DLD1 (cell line): ENCODE results near the gene PNMA6E.

Experiments used
- in situ Hi-C: cut with HindIII; loops from 2 replicates; pipeline ENCODE4 v1.10.0; 2017; ENCODE audit warnings: low sequenced_read_pairs

Gene PNMA6E

DNA sequence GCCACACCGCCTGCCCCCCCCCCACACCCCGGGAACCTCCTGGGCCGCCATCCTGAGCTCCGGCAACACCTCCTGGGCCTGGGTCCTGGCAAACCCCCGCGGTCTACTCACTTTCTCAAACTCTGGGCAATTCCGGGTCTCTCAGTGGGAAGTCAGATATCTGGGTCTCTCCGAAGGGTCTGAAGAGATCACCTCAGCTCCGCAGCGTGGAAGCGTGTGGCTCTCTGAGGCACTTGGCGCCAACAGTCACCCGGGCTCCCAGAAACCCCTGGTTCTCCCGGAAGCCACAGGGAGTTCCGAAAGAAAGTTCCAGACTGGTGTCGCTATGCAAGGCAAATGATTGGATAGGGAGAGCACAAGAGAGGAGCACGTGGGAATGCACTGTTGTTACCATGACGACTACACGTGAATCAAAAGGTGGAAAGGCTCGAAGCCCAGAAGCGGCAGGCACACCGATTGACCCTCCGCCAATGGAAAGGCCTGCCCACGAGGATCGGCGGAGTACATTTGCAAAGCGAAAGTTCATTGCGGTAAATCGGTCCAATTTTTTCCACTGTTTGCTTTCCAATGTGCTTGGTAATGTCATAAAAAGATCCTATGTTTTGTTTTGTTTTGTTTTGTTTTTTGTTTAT, at the start of gene PNMA6E:
PNMA6E (minus strand) TSS at position 218 of the 632 bp plus-strand sequence. CDS start 2,501 bp downstream, outside the sequence.
- in situ Hi-C loops: no loop called here

DNA sequence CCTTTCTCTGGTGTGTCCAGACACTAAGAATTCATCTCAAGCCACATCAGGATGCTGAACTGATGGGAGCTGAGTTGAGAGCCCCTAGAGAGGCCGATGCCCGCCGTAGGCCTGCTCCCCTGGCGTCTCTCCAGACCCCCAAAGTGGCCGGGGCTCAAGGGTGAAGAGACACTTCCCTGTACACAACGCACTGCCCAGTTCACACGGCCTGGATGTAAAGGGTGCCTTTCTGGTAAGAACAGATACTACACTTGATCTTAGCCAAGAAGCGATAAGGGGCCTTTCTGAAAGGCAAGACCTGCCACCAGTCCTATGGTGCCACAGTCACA, 49.8 kb upstream of the PNMA6E start:
- in situ Hi-C loops: no loop called here

DNA sequence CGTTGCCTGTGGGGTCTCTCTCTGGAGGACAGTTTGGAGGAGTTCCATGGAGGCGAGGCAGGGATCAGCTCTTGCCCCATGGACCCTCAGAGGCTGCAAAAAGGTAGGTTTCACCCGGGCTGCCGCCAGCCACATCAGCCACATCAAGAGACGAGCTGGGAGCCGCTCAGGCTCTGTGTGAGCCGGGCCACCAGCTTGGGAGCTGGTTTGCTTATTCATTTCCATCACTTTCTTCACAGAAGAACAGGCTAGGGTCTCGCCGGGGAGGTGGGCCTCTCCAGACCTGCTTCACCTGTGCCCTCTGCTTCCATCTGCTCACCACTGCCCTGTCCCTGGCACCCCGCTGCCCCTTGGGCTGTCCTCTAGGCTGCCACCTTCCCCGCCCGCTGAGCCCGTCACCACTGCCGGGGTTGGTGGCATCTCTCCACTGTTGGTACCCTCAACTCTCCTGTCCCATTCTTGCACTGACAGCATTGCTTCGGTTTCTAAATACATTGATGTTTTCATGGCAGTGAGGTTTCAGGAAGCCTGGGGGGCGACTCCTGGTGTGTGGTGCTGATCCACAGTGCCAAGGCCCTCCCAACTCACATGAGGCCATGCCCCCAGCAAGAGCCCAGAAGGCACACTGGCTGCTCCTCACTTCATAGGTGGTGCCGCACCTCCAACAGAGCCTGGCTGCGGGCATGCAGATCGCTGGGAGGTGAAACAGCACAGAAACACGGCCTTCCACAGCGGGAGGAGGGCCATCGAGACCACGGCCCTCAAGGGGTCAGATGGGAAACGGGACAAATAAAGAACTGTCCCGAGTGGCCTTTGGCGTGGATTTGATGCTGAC, 49.2 kb upstream of the PNMA6E start:
- in situ Hi-C loops: no loop called here

DNA sequence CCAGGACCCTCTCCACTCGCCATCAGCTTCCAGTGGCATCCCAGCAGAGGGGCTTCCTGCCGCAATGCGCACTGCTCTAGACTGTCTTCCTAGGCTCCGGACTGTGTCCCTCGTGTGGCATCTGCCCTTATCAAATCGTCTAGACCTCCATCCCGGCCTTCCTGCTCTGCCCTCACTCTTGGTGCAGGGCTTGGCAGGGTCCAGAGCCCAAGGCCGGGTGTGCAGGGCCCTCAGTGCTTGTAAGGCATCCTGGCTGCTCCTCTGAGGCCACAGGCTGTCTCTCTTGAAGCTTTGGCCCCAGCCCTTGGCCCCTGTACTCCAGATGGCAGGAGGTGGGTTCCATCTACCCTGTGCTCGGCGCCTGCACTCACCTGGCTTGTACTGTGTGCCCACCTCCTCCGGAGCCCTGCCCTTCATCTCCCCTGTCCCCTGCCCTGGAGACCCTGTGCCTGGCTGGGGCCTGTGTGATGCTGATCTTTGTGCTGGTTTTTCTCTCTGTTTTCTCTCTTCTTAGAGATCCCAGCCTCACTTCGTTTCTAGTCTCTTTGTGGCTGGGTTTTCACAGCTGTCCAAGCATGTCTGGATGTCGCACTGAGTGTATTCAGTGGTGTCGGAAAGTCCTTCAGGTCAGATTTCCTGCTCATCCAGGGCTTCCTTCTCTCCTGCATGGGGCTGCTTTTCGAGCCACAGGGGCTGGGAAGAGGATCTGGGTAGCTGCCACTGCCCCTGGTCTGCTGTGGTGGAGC, 48.4 kb upstream of the PNMA6E start:
- in situ Hi-C loops: no loop called here

DNA sequence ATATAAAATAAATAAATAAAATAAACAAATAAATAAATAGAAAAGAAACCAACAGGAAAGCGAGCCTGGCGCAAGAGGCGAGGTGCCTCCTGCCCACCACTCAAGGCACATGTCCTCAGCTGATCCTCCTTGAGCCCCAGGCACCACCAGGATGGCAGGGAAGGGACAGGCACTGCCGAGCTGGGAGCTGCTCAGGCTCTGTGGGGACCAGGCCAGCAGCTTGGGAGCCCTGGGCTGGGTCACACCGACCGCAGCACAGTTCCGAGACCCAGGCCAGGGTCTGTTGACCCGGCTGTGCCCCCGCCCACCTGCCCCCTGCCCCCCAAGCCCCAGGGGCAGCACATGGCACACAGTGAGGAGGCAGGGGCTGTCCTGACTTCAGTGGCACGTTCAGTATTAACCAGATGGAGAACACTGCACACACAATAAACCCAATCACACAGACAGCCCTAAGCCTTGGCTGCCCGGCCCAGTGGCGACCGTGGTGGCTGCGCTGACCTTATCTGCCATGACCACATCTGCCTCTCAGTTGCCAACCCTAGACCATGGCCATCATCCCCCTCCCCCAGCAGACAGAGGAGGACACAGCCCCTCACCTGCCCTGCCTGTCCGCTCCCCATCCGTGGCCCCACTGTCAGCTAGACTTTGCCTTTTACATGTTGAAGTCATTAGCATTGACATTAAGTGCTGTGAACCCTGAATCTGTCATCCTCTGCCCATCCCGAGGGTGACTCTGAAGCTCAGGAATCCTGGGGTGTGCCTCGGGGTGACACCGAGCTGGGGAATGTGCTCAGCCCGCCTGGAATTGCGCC, 47.6 kb upstream of the PNMA6E start:
- in situ Hi-C loops: no loop called here

DNA sequence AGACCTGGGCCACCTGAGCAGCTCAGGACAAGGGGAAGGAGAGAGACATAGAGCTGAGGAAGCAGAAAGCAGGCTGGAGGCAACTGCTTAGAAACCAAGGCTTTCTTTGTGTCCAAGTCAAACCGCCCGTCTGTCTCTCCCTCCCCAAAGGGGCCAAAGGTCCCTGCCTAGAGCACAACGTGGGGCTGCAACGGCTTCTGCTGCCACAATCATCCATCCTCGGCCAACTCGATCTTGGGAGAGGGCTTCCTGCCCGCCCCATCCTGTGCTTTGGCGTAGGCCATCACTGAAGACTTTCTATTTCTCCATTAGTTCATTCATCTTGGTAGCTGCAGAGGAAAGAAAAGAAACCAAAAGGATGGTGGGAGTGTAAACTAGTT, 46.4 kb upstream of the PNMA6E start:
- in situ Hi-C loops: no loop called here

DNA sequence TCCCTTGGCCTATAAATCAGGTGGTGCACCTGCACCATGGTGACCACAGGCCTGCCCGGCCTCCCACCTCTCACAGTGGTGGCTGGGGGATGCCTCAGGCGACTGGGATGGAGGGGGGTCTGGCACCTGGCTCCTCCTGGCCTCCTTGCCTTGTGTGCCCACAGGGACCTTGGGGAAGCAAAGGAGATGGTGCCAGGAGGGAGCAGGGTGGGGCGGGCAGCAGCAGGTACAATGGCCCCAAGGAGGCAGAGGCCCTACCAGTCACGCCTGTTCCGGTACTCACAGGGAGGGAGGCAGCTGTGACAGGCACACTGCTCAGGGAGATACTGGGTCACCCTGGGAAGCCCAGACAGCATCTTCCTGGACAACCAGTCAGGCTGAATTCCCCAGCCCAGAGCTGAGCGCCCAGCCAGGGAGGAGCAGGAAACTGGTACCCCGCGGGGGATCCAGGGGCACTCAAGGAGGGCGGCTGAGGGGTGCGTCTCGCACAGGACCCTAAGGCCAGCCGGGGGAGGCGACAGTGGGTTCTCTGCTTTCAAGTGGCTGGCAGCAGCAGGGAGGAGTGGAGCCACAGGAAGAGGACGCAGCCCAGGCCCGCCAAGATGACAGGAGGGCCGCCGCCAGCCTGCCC, 45.9 kb upstream of the PNMA6E start:
- in situ Hi-C loops: no loop called here

DNA sequence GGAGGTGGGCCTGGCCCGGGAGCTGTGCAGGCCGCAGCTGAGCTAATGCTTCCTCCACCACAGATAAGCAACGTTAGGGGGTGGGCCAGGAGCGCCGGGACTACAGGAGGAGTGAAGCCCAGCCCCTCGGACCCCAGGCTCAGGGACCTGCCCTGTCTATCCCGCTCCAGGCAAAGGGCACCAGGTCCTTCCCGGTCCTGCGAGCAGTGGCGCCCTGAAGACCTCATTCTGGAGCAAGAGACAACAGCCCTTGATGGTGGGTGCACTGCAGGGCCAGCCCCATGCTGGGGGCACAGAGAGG, 45.4 kb upstream of the PNMA6E start:
- in situ Hi-C loops: no loop called here

DNA sequence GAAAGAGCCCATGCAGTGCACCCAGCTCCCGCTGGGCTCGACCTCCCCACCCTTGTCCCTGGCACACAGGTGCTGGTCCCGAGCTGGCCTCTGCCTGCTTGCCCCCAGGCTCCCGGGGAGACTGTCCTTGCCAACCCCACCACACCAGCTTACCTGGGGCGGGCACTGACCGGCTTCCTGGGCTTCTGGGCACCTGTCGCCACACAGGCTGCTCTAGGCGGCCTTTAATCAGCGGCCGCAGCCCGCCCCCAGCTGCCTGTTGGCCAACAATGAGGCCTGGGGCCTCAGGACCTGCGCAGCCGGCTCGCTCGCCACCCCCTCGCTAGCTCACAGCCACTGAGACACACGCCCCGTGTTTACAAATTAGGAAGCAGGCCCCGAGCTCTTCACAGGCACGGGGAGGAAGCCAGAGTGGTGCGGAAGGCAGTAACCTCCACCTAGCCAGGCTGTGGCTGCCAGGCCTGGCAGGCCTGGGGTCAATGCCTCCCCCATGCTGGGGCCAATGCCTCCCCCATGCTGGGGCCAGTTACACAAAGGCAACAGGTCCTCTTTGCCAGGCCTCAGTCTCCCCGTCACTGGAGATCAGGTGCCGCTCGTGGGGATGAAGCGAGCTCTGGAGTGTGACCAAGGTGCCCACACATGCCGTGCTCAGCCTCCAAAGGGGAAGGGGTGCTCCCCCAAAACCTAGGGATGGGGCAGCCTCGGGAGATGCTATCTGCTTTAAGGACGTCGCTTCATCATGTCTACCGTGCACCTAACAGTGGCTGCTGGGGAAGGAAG, 44.9 kb upstream of the PNMA6E start, which contains the start of gene TREX2:
TREX2 (minus strand) TSS at position 201 of the 780 bp plus-strand sequence. CDS start 626 bp downstream, outside the sequence.
- in situ Hi-C loops: no loop called here

DNA sequence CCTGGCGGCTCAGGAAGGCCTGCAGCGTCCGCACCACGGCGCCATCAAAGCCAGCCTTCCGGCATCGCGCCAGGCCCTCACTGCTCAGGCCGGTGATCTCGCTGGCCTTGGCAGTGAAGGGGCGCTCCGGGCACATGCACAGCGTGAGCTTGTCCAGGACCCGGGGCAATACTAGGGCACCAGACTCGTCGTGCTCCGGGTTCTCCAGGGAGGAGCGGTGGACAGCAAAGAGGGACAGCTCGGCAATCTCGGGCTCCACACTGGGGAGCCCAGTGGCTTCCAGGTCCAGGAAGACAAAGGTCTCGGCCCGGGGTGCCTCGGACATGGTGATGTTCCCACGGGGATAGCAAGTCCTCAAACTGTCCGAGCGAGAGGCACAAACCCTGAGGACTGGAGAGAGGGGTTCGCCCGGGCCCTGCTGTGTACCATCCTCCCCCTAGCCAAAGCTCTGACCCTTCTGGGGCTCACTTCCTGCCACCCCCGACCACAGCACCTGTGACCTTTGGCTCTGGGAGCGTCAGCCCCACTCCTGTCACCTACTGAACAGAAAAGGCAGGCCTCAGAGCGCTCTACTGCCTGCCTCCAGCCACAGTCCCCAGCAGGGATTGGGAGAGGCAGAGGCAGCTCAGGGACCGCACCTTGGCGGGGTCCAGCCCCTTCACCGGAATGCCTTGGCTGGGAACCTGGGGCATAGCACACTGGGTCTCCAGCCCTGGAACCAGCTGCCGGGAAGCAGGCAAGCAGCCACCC, 44.1 kb upstream of the PNMA6E start:
- in situ Hi-C loops: no loop called here

DNA sequence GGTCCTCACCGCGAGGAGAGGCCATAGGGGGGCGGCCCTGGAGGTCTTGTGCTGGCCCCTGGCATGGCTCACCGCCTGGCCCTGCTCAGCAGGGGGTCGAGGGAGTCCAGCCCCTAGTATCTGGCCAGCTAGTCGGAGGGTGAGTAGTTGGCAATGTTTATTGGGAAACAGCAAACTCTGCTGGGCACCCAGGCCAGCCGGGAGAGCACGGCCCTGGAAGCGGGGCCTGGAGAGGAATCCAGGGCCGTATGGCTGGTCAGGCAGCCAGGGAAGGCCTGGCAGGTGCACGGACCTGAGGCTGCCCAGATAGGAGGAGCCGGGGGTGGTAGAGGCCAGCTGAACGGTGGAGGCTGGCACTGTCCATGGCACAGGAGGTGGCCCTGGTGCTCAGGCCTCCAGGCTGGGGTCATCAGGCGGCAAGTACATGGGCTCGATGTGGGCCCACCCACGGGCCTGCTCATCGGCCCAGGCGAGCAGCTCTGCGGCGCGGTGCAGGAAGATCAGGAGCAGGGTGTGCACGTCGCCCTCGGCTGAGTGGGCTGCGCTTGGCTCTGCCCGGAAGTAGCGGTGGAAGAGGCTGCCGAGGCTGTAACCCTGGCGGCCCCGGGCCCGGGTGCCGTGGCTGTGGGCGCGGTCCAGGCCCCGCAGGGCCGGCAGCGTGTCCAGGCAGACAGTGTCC, 43.3 kb upstream of the PNMA6E start:
- in situ Hi-C loops: no loop called here

DNA sequence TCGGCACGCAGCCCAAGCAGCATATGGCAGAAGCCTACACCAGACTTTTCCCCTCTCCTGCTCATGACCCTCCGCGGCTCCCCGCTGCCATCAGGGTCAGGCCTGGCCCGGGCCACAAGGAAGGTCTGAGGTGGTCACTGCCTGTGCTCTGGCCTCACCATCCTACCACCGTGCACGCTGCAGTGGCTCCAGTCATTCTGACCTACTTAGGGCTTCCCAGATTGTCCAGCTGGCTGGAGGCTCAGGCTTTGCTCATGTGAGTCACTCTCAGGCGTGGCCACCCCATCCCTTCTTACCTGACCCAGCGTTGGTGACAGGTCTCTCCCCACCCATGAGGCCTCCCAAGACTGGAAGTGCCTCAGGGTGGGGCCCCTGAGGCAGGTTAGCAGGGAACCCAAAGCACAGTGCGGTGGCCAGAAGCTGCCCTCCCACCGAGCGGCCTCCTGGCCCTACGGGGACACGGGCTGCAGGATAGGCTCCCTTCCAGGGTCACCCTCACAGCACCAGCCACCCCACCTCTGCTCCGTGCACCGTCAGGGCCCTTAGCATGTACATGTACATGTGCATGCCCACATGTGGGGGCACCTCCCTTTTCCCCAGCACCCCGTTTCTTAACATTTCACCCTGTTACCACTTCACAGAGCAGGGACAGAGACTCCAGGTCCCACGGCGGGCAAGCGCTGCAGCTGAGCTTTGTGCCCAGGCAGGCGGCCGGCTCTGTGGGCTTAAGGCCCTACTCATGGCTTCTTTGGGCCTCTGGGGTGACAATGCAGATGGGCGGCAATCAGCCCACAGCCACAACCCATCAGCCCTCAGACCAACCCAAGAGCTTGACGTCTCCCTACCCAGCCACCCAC, 42.6 kb upstream of the PNMA6E start:
- in situ Hi-C loops: no loop called here

DNA sequence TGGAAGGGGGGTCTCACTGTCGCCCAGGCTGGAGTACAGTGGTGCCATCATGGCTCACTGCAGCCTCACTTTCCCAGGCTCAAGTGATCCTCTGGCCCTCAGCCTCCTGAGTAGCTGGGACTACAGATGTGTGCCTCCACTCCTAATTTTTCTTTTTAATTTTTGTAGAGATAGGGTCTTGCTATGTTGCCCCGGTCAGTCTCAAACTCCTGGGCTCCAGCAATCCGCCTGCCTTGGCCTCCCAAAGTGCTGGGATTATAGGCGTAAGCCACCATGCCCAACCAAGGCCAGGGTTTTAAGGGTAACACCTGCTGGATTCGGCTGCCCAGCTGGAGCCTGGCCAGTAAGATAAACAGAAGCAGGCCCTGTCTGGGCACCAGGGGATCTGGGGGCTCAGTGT, 41.3 kb upstream of the PNMA6E start:
- in situ Hi-C loops: no loop called here

DNA sequence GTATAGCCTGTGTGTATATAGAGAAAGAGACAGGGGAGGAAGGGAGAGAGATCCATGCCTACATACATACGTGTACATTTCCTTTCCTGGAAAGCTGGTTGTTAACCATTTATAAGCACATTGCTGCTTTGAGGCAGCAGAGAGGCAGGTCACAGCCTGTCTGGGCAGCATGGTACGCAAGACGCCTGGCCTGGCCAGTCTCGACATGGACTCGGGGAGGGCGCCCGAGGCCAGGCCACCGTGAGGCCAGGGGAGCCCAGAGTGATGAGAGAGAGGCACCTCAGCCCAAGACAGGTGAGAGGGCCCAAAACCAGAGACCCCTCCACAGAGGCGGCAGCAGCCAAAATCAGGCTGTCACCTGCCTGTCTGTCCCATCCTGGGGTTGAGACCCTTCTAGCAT, 40.8 kb upstream of the PNMA6E start:
- in situ Hi-C loops: no loop called here

DNA sequence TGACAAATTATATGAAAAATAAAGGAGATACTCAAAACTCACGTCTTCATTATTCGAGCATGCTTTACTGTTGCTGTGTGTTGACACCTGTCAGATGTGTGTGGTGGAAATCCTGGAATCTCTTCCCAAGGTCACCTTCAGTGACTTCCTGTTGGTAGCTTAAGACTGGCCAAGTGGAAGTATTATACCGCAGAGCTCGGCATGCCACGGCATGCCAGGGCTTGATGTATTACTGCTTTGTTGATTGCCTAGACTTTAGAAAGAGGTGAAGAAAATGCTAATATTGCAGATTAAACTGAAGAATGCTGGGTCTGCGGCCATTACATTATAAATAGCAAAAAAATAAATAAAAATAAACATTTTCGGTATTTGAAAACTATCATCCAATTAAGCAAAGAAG, 40.1 kb upstream of the PNMA6E start:
- in situ Hi-C loops: no loop called here

DNA sequence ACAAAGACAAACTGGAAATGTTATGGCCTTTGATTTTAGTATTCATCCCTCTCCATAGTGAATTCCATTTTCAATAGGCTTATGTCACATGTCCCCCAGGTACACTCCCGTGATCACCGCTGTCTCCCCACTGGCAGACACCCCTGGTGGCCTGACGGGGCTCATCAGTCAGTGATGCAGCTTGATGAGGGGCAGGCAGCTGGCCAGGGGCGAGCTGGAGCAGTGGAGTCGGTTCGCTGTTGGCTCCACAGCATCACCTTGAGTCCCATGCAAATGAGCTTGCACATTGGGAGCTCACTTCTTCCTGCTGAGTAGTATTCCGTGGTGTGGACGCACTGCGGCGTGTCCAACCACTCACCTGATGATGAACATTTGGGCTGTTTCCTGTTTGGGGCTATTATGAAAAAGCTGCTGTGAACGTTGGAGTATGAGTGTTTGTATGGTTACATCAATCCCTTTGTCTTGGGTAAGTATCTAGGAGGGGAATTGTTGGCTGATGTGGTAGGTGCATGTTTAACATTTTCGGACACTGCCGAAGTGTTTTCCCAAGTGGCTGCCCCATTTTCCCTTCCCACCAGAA, 39.5 kb upstream of the PNMA6E start:
- in situ Hi-C loops: no loop called here

DNA sequence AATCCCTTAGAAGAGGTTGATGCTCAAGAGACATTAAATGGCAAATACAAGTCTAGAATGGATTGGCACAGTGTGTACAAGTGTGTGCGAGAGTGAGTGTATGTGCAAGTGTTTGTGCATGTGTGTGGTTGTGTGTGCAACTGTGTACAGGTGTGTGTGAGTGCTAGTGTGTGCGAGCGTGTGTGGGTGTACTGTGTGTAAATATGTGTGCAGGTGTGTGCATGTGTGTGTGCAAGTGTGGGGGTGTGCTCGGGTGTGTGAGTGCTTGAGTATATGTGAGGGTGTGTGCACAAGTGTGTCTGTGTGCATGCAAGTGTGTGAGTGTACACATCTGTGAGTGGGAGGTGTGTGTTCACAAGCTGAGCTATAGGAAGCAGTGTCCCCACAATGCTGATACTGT, 38.8 kb upstream of the PNMA6E start:
- in situ Hi-C loops: no loop called here
